ENCODE results near the gene ZNF605. TPM values are rescaled to one million over a fixed set of nuclear protein-coding genes. Genes with fewer than 3 reads are reported as not detected.

Gene ZNF605
- total and polyA plus RNA-seq, 2 of the 8 experiments (the other 6 are each of a cell fraction or from before 2014, with no cell fraction given) = 3.6 to 20.3 TPM

DNA sequence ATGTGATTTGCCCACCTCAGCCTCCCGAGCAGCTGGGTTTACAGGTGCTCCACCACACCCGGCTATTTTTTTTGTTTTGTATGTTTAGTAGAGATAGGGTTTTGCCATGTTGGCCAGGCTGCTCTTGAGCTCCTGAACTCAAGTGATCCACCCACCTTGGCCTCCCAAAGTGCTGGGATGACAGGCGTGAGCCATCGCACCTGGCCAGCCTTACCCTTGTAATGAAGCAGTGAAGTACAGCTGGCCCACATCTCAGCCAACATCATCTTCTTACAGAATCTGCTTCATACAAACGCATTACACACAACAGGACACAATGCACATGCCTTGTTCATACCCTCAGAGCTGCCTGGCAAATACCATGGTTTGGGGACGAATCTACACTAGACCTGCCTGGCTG lies 37.4 kb downstream of the ZNF605 start:
- no peak overlapping the region for H4K5ac ChIP-seq (ENCODE audit: insufficient read length, low read depth, low read length)
- DNase-seq (ENCODE audit: low read depth in 1 of 2, low spot score in 2 of 2) (no peak), FAIRE-seq (no peak)
- no peaks in the 10 kb centered on the region for H3K79me1 ChIP-seq (ENCODE audit: low read depth, low read length)
- H3K56ac ChIP-seq (replicated peaks; ENCODE audit: insufficient read length, low read depth, low read length) = no peak overlapping the region
- no peak overlapping the region for H3K4me3 ChIP-seq (ENCODE audit: extremely low read depth in 1 of 4, insufficient read depth in 2 of 4, low read depth in 3 of 4, low read length in 4 of 4)
- no peak overlapping the region for H3K14ac ChIP-seq (ENCODE audit: insufficient read length)
- H2BK12ac ChIP-seq (ENCODE audit: low read depth, low read length) = no peak overlapping the region
- no peak overlapping the region for H2BK20ac ChIP-seq (ENCODE audit: low read length)
- no peak overlapping the region for H2AFZ ChIP-seq (ENCODE audit: low read length)
- no peak overlapping the region for H3K4me2 ChIP-seq (ENCODE audit: insufficient read depth in 1 of 2, low read depth in 2 of 2, low read length in 2 of 2)
- H3K9ac ChIP-seq (replicated peaks in 1 of 4; ENCODE audit: extremely low read depth in 1 of 4, low read depth in 3 of 4, low read length in 3 of 4) = no peak overlapping the region
- H3K9me3 ChIP-seq (ENCODE audit: insufficient read depth in 2 of 2, low read depth in 1 of 2, low read length in 1 of 2) = peaks cover 48 to 63% of the 10 kb centered on the region in 2 experiments
- no peaks in the 10 kb centered on the region for H3K23me2 ChIP-seq (ENCODE audit: low read depth, low read length)
- no peak overlapping the region for H3K18ac ChIP-seq (ENCODE audit: extremely low read depth, low read length)
- no peaks in the 10 kb centered on the region for H4K20me1 ChIP-seq (replicated peaks in 1 of 2; ENCODE audit: control insufficient read depth in 1 of 2, insufficient read depth in 2 of 2, low read length in 2 of 2)
- H3K23ac ChIP-seq (ENCODE audit: insufficient read length) = no peak overlapping the region
- no peaks in the 10 kb centered on the region for H3K4me1 ChIP-seq (replicated peaks in 1 of 4; ENCODE audit: control insufficient read depth in 3 of 4, insufficient read depth in 4 of 4, low read length in 3 of 4)
- WGBS, 2 experiments (ENCODE audit: extremely low coverage in 1 of 2, insufficient coverage in 1 of 2, insufficient read length in 1 of 2, insufficient replicate concordance in 2 of 2, low coverage in 1 of 2, low lambda C conversion rate in 2 of 2, missing lambda C conversion rate in 1 of 2) = 93% methylated on average over 6 of the region's 6 CpGs; no CpG with 5 or more reads in 1 of the 2 experiments
- H4K8ac ChIP-seq (ENCODE audit: extremely low read depth, insufficient read depth, low read length) = no peak overlapping the region
- ChIA-PET CTCF (ENCODE audit: partially characterized antibody) (interaction anchor here (1.6 to 2.7 kb wide), 2 partner anchors 7 to 10 kb away, joined by 4 to 9 read pairs; no protein-coding TSS in a partner anchor), POLR2A (ENCODE audit: partially characterized antibody) (no interaction called here)
- H3K4ac ChIP-seq (replicated peaks; ENCODE audit: insufficient read length, low read depth, low read length) = no peak overlapping the region
- H2AK5ac ChIP-seq (ENCODE audit: low read depth, low read length) = no peak overlapping the region
- no peaks in the 10 kb centered on the region for H3K79me2 ChIP-seq (ENCODE audit: control insufficient read depth in 1 of 2, insufficient read depth in 2 of 2, low read length in 2 of 2)
- no peak overlapping the region for H2BK120ac ChIP-seq (replicated peaks; ENCODE audit: low read depth, low read length)
- TF ChIP-seq GABPA (IDR thresholded peaks at IDR 0.05; ENCODE audit: borderline replicate concordance, insufficient read depth, low read length) = no peak
- TF ChIP-seq RBBP5 (IDR thresholded peaks at IDR 0.05; ENCODE audit: borderline replicate concordance, low read depth, low read length) = no peak
- TF ChIP-seq CBX5 (IDR thresholded peaks at IDR 0.05; ENCODE audit: low read depth, low read length) = no peak
- no peak for TF ChIP-seq YY1 (IDR thresholded peaks at IDR 0.05; ENCODE audit: low read depth, low read length)
- TF ChIP-seq CHD1 (IDR thresholded peaks at IDR 0.05; ENCODE audit: low read depth, low read length) = no peak
- no peak for TF ChIP-seq GTF2F1 (IDR thresholded peaks at IDR 0.05; ENCODE audit: borderline replicate concordance, low read depth, low read length)
- TF ChIP-seq RFX5 (IDR thresholded peaks at IDR 0.05; ENCODE audit: borderline replicate concordance, low read depth, low read length) = no peak
- TF ChIP-seq POU5F1 (IDR thresholded peaks at IDR 0.05; ENCODE audit: low read depth, low read length) = no peak
- no peak for TF ChIP-seq HDAC6 (IDR thresholded peaks at IDR 0.05; ENCODE audit: low read depth, low read length)
- no peak overlapping the region for H2BK15ac ChIP-seq (ENCODE audit: low read length)
- H3K36me3 ChIP-seq (ENCODE audit: control insufficient read depth in 2 of 4, insufficient read depth in 4 of 4, low read length in 3 of 4) = no peaks in the 10 kb centered on the region; a peak in 1 of 8 replicates
- H4K91ac ChIP-seq (replicated peaks; ENCODE audit: insufficient read length, low read length) = no peak overlapping the region
- H3K27me3 ChIP-seq (replicated peaks in 1 of 4; ENCODE audit: control insufficient read depth in 3 of 4, extremely low read depth in 1 of 4, insufficient read depth in 3 of 4, low read length in 3 of 4) = no peaks in the 10 kb centered on the region
- no peak overlapping the region for H2BK5ac ChIP-seq (ENCODE audit: low read depth, low read length)
- no peak overlapping the region for H3K27ac ChIP-seq (ENCODE audit: low read depth, low read length)
